22Rv1 (cell line): ENCODE data around the gene CASK.

Experiments
- H3K27ac ChIP-seq: fragments of 450-650 bp; 2 replicates; pipeline ENCODE4 v1.5.1; 2017
- ZFX ChIP-seq: fragments of 450-650 bp; IDR thresholded peaks from 2 replicates; pipeline ENCODE4 v1.6.1; 2017; ENCODE audit warnings: antibody characterized with exemption, borderline replicate concordance
- TF ChIP-seq, protein P1 (sequence below): fragments of 450-650 bp; IDR thresholded peaks from 2 replicates; pipeline ENCODE4 v1.5.1; 2017; ENCODE audit warnings: mild to moderate bottlenecking

Gene CASK

DNA sequence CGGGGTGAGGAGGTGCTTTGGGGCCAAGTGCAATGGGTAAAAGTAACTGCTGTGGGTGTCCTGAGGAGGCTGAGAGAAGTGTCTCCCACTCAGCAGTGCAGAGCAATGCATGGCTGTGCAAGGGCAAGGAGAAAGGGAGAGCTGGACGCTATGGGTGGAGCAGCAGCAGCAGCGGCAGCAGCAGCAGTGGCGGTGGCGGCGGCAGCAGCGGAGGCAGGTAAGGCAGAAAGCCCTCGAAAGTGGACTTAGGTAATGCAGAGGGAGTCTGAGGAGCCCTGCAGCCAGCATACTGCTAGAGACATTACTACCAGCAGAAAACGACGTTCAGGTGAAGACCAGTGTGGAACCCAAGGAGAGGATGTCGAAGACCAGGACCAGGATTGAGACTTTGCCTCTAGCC, 394.1 kb downstream of the CASK start:
- no peak for TF ChIP-seq ZFX
- TF ChIP-seq, protein P1, sequence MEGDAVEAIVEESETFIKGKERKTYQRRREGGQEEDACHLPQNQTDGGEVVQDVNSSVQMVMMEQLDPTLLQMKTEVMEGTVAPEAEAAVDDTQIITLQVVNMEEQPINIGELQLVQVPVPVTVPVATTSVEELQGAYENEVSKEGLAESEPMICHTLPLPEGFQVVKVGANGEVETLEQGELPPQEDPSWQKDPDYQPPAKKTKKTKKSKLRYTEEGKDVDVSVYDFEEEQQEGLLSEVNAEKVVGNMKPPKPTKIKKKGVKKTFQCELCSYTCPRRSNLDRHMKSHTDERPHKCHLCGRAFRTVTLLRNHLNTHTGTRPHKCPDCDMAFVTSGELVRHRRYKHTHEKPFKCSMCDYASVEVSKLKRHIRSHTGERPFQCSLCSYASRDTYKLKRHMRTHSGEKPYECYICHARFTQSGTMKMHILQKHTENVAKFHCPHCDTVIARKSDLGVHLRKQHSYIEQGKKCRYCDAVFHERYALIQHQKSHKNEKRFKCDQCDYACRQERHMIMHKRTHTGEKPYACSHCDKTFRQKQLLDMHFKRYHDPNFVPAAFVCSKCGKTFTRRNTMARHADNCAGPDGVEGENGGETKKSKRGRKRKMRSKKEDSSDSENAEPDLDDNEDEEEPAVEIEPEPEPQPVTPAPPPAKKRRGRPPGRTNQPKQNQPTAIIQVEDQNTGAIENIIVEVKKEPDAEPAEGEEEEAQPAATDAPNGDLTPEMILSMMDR, result no peak
- no peak overlapping the region for H3K27ac ChIP-seq

DNA sequence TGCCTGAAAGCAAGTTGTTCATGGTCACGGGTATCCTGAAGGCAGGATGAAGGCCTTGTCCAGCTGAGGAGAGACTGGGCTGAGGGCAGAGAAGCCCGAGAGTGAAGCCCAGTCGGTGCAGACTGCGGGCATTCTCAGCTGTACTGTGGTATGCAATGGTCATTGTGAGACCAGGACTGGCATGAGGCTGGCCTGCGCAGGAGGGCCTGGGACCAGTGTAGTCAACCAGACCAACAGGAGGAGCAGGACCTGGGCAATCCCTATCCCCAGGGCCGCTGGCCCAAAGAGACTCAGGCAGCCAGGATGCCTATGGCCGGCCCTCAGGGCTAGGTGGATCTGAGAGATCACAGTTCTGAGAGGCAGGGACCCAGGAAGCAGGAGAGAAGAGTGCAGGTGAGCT, 394.6 kb downstream of the CASK start:
- TF ChIP-seq, protein P1, result no peak
- TF ChIP-seq ZFX, result no peak
- no peak overlapping the region for H3K27ac ChIP-seq

DNA sequence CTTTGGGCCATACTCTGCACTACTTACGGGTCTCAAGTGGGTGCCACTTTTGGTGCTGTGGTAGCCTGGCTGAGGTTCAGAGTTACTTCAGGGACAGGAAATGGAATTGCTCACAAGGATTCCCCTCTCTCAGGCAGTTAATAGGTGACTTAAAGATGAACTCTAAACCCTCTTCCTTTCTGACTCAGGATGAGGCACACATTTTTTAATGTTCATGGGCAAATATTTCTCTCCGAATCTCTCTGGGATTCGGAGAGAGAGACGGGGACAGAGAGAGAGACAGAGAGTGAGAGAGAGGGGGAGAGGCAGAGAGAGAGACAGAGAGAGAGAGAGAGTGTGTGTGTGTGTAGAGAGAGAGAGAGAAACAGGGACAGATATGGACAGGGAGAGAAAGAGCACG, 396.4 kb downstream of the CASK start:
- TF ChIP-seq, protein P1, result no peak
- no peak for TF ChIP-seq ZFX
- no peak overlapping the region for H3K27ac ChIP-seq

GRCh38 chrX:41526271-41526670, 397.1 kb downstream of the CASK start:
- TF ChIP-seq, protein P1, result no peak
- TF ChIP-seq ZFX, result no peak
- no peak overlapping the region for H3K27ac ChIP-seq

DNA sequence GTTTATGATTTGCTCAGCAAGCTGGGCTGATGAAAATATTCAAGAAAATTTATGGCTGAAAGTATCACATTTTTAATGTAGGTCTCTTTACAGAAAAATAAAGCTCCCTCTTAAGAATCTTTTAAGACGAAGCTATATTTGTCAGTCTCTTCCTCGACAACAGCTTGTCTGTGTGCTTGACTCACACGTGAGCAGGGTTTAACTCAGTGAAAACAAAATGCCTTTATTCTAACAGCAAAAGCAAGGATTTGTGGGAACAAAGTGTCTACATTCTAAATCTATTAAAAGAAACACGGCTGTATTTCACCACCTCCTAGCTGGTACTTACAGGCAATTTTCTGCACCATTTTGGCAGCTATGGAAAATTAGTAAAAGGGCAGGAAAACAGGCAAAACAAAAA, 400.7 kb downstream of the CASK start:
- H3K27ac ChIP-seq, result no peak overlapping the region
- TF ChIP-seq, protein P1, result no peak
- TF ChIP-seq ZFX, result no peak

GRCh38 chrX:41522081-41522480, 401.3 kb downstream of the CASK start:
- TF ChIP-seq, protein P1, result no peak
- TF ChIP-seq ZFX, result no peak
- H3K27ac ChIP-seq, result no peak overlapping the region

GRCh38 chrX:41519468-41519867, 403.9 kb downstream of the CASK start:
- H3K27ac ChIP-seq, result no peak overlapping the region
- TF ChIP-seq, protein P1, result no peak
- no peak for TF ChIP-seq ZFX
